PFSK-1 (cell line): Measurements from ENCODE around the gene RNF121.

Source experiments
- POLR2AphosphoS5 ChIP-seq: IDR thresholded peaks from 2 replicates; pipeline ENCODE4 v1.6.1; 2012; ENCODE audit warnings: low read depth, mild to moderate bottlenecking, control low read depth, low read length, moderate library complexity
- REST ChIP-seq, 2 experiments: IDR thresholded peaks; 2 replicates each; pipeline versions ENCODE4 v1.6.1 to v1.8.0; 2011 to 2012; ENCODE audit warnings: low read depth in 2 of 2, low read length in 2 of 2, control low read depth in 1 of 2, inconsistent platforms in 1 of 2, mild to moderate bottlenecking in 1 of 2, moderate library complexity in 1 of 2; ENCODE audit not compliant: insufficient read depth in 1 of 2
- SIN3A ChIP-seq: IDR thresholded peaks from 2 replicates; pipeline ENCODE4 v1.6.1; 2012; ENCODE audit warnings: mild to moderate bottlenecking, low read length, moderate library complexity, borderline replicate concordance; ENCODE audit not compliant: insufficient read depth

DNA sequence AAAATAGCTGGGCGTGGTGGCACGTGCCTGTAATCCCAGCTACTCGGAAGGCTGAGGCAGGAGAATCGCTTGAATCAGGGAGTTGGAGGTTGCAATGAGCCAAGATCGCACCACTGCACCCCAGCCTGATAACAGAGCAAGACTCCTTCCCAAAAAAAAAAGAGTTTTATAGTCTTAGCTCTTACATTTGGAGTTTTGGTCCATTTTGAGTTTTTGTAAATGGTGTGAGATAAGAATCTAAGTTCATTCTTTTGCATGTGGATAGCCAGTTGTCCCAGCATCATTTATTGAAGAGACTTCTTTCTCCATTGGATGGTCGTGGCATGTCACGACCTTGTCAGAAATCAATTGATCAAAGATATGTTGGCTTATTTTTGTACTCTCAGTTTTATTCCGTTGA, 34.6 kb downstream of the RNF121 start:
- TF ChIP-seq REST (IDR thresholded peaks at IDR 0.05; ENCODE audit: insufficient read depth in 1 of 2, low read depth in 2 of 2, low read length in 2 of 2) (no peak), POLR2AphosphoS5 (no peak), SIN3A (no peak)
